Activated T-helper 1 cell treated with anti-CD3 and anti-CD28 coated beads, Interleukin-12 subunit alpha, Interleukin-12 subunit beta, Interleukin-2, Interleukin-4 antibody, amounts not matched to agents 30 ng/mL and 10 ng/mL and 1 ng/mL, durations not matched to agents 14 hours and 24 hours and 36 hours (primary cell): ENCODE results near the gene CNTN5. TPM values are rescaled to one million over a fixed set of nuclear protein-coding genes. Genes with fewer than 3 reads are reported as not detected.

Experiments used
- DNase-seq: peaks from one replicate; pipeline ENCODE4 v3.0.0; 2021; ENCODE audit warnings: low spot score
- H3K27ac Mint-ChIP-seq: one replicate; pipeline ENCODE4 v1.8.0; 2021; ENCODE audit warnings: mild to moderate bottlenecking, mixed read lengths
- H3K27me3 Mint-ChIP-seq: one replicate; pipeline ENCODE4 v1.8.0; 2022; ENCODE audit warnings: mild to moderate bottlenecking, moderate library complexity, mixed read lengths; ENCODE audit not compliant: insufficient read depth
- H3K36me3 Mint-ChIP-seq: one replicate; pipeline ENCODE4 v1.8.0; 2021; ENCODE audit warnings: low read depth, mixed read lengths
- H3K4me1 Mint-ChIP-seq: one replicate; pipeline ENCODE4 v1.8.0; 2021; ENCODE audit warnings: low read depth, mixed read lengths
- H3K4me3 Mint-ChIP-seq: one replicate; pipeline ENCODE4 v1.8.0; 2021; ENCODE audit warnings: mild to moderate bottlenecking, moderate library complexity, mixed read lengths
- H3K9me3 Mint-ChIP-seq: one replicate; pipeline ENCODE4 v1.8.0; 2021; ENCODE audit warnings: mixed read lengths
- intact Hi-C: fragments of 100-400 bp; cut with micrococcal nuclease; formaldehyde crosslinking; loops from one replicate; pipeline ENCODE4 v1.15.1; 2024
- total RNA-seq: library from RNA; stranded (reverse); gene quantifications from 2 replicates; pipeline ENCODE4 v1.2.3, GENCODE V29; 2022

The CNTN5 gene
- total RNA-seq, 1 donor from 2014 or later = not detected

DNA sequence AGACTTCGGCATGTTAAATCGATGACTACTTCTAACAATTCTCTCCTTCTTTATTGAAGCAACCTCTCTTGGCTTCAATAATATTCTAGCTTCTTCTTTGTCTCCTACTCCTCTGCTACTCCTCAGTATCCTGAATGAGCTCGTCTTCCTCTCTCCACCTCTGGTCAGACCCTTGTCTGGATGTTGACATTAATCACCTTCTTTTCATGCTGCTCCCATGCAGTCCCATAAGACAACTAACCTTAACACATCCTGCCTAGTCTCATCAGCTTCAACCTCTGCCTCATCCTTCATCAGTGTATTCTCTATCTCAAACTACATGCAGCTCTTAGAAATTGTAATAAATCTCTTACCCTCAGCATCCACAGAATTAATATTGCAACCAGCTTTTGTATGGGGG, 695.6 kb downstream of the CNTN5 start:
- H3K27me3 Mint-ChIP-seq = no peaks in the 10 kb centered on the region
- no peaks in the 10 kb centered on the region for H3K4me1 Mint-ChIP-seq
- no peak overlapping the region for H3K27ac Mint-ChIP-seq
- DNase-seq = no peak
- H3K4me3 Mint-ChIP-seq = no peak overlapping the region
- intact Hi-C loops = no loop called here
- peaks cover 9% of the 10 kb centered on the region for H3K9me3 Mint-ChIP-seq
- no peaks in the 10 kb centered on the region for H3K36me3 Mint-ChIP-seq

DNA sequence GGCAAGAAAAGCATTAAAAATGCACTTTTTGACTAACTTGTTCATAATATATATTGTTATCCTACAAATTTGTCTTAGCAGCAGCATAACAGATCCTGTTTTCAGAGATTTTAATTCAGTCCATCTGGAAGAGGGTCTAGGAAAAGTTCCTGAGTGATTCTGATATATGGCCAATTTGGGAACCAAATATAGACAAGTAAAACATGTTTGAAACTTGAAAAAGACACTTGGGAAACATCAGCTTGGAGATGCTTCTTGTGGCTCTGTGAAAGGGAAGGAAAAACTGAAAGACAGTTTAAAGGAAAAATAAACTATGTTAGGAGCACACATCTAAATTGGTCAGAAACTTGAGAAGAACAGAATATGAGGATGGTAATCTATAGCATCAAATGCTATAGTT, 697.5 kb downstream of the CNTN5 start:
- Mint-ChIP-seq H3K4me3 (no peak overlapping the region), H3K36me3 (no peaks in the 10 kb centered on the region), H3K4me1 (no peaks in the 10 kb centered on the region), H3K27ac (no peak overlapping the region), H3K27me3 (no peaks in the 10 kb centered on the region), H3K9me3 (peaks cover 9% of the 10 kb centered on the region)
- intact Hi-C loops = no loop called here
- no peak for DNase-seq

- Mint-ChIP-seq H3K27me3 (no peaks in the 10 kb centered on the region), H3K36me3 (no peaks in the 10 kb centered on the region), H3K4me3 (no peak overlapping the region), H3K9me3 (peaks cover 3% of the 10 kb centered on the region), H3K4me1 (no peaks in the 10 kb centered on the region), H3K27ac (no peak overlapping the region)
- no peak for DNase-seq
- intact Hi-C loops = no loop called here
Measured at GRCh38 chr11:99739464-99740089, 718.8 kb downstream of the CNTN5 start.

GRCh38 chr11:99742501-99742900, 721.8 kb downstream of the CNTN5 start:
- no peaks in the 10 kb centered on the region for H3K27me3 Mint-ChIP-seq
- H3K4me1 Mint-ChIP-seq = no peaks in the 10 kb centered on the region
- no peak overlapping the region for H3K27ac Mint-ChIP-seq
- DNase-seq = no peak
- H3K9me3 Mint-ChIP-seq = no peaks in the 10 kb centered on the region
- no peaks in the 10 kb centered on the region for H3K36me3 Mint-ChIP-seq
- H3K4me3 Mint-ChIP-seq = no peak overlapping the region
- intact Hi-C loops = no loop called here

GRCh38 chr11:99759787-99760186, 739.0 kb downstream of the CNTN5 start:
- intact Hi-C loops = no loop called here
- no peaks in the 10 kb centered on the region for H3K27me3 Mint-ChIP-seq
- H3K27ac Mint-ChIP-seq = no peak overlapping the region
- no peak for DNase-seq
- no peak overlapping the region for H3K4me3 Mint-ChIP-seq
- no peaks in the 10 kb centered on the region for H3K36me3 Mint-ChIP-seq
- peaks cover 11% of the 10 kb centered on the region for H3K9me3 Mint-ChIP-seq
- no peaks in the 10 kb centered on the region for H3K4me1 Mint-ChIP-seq

- H3K27me3 Mint-ChIP-seq = no peaks in the 10 kb centered on the region
Measured at GRCh38 chr11:99766811-99767210, 746.1 kb downstream of the CNTN5 start.

DNA sequence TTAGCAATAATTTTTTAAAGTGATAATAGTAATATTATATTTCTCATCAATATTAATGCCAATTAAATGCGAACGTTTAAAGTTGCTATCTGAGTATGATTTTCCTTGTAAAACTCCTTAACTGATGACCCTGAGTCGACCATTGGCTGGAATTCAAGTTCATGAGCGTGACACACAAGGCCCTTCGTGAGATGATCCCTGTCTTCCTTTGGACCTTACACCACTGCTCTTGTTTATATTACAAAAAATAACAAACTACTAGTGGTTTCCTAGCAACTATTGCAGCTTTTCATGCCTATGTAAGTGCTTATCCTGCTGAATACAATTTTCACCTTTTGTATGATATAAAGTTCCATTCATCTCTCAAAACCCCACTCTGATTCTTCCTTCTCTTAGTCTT, 752.9 kb downstream of the CNTN5 start:
- DNase-seq = no peak
- Mint-ChIP-seq H3K4me3 (no peak overlapping the region), H3K4me1 (no peaks in the 10 kb centered on the region), H3K9me3 (no peaks in the 10 kb centered on the region), H3K27ac (no peak overlapping the region), H3K36me3 (no peaks in the 10 kb centered on the region), H3K27me3 (no peaks in the 10 kb centered on the region)
- intact Hi-C loops = no loop called here

More at GRCh38 chr11:99766811-99767210, 746.1 kb downstream of the CNTN5 start:
- intact Hi-C loops = no loop called here
- Mint-ChIP-seq H3K4me3 (no peak overlapping the region), H3K27ac (no peak overlapping the region), H3K4me1 (no peaks in the 10 kb centered on the region), H3K9me3 (no peaks in the 10 kb centered on the region), H3K36me3 (no peaks in the 10 kb centered on the region)
- no peak for DNase-seq

DNA sequence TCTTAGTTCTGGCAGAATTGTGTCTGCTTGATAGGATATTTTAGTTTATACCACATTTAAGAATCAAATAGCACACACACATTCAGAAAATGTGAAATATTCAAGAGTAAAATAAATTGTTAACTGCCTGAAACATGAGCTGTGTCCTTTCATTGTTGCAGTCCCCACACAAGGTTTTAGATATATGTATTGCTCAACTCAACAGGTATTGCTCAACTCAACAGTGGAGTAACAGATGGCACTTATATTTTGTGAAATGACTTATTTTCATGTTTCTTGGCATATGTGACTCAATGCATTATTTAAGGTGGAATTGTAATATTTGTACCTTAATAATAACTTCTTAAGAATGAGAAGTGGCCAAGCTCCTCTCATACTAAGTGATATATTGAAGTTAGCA, 760.3 kb downstream of the CNTN5 start:
- Mint-ChIP-seq H3K9me3 (peaks cover 17% of the 10 kb centered on the region), H3K27me3 (no peaks in the 10 kb centered on the region), H3K4me1 (no peaks in the 10 kb centered on the region), H3K4me3 (no peak overlapping the region), H3K27ac (no peak overlapping the region), H3K36me3 (no peaks in the 10 kb centered on the region)
- DNase-seq = no peak
- intact Hi-C loops = no loop called here

GRCh38 chr11:99791354-99791753, 770.6 kb downstream of the CNTN5 start:
- intact Hi-C loops = loop anchor here (5.0 kb wide), 1 partner anchor 171 kb away; no protein-coding TSS in a partner anchor
- no peak overlapping the region for H3K27ac Mint-ChIP-seq
- peaks cover 17% of the 10 kb centered on the region for H3K9me3 Mint-ChIP-seq
- H3K27me3 Mint-ChIP-seq = no peaks in the 10 kb centered on the region
- H3K4me3 Mint-ChIP-seq = no peak overlapping the region
- H3K36me3 Mint-ChIP-seq = no peaks in the 10 kb centered on the region
- DNase-seq = no peak
- H3K4me1 Mint-ChIP-seq = no peaks in the 10 kb centered on the region

DNA sequence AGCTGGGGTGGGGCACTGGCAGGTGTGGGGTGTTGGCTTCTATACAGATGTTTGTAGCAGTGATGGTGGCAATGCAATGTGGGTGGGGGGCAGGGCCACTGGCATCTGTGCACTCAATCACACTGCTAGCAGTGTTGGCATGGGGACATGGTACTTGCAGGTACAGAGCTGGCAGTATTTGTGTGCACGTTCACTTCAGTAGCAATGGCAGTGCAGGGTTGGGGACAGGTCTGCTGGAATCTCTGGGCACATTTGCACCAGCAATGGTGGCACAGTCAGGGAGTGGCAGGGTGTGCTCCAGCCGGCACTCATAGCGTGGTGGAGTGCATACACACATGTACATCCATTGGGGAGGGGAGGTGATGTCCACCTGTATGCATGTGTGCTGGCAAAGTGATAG, 775.2 kb downstream of the CNTN5 start:
- intact Hi-C loops = no loop called here
- Mint-ChIP-seq H3K4me1 (no peaks in the 10 kb centered on the region), H3K4me3 (no peak overlapping the region), H3K36me3 (no peaks in the 10 kb centered on the region), H3K27ac (no peak overlapping the region), H3K27me3 (no peaks in the 10 kb centered on the region), H3K9me3 (peaks cover 21% of the 10 kb centered on the region)
- DNase-seq = no peak

- H3K9me3 Mint-ChIP-seq = peaks cover 15% of the 10 kb centered on the region
- no peak overlapping the region for H3K4me3 Mint-ChIP-seq
- H3K27ac Mint-ChIP-seq = no peak overlapping the region
- no peak for DNase-seq
- intact Hi-C loops = no loop called here
- no peaks in the 10 kb centered on the region for H3K27me3 Mint-ChIP-seq
- no peaks in the 10 kb centered on the region for H3K4me1 Mint-ChIP-seq
- H3K36me3 Mint-ChIP-seq = no peaks in the 10 kb centered on the region
Measured at GRCh38 chr11:99803501-99803900, 782.8 kb downstream of the CNTN5 start.

GRCh38 chr11:99812516-99812915, 791.8 kb downstream of the CNTN5 start:
- Mint-ChIP-seq H3K27me3 (no peaks in the 10 kb centered on the region), H3K27ac (no peak overlapping the region), H3K9me3 (peaks cover 6% of the 10 kb centered on the region), H3K4me1 (no peaks in the 10 kb centered on the region), H3K4me3 (no peak overlapping the region), H3K36me3 (no peaks in the 10 kb centered on the region)
- intact Hi-C loops = no loop called here
- no peak for DNase-seq

- Mint-ChIP-seq H3K4me3 (no peak overlapping the region), H3K9me3 (peaks cover 6% of the 10 kb centered on the region), H3K36me3 (no peaks in the 10 kb centered on the region), H3K4me1 (no peaks in the 10 kb centered on the region), H3K27me3 (no peaks in the 10 kb centered on the region), H3K27ac (no peak overlapping the region)
- no peak for DNase-seq
- intact Hi-C loops = no loop called here
Measured at GRCh38 chr11:99814021-99814420, 793.3 kb downstream of the CNTN5 start.

- Mint-ChIP-seq H3K27me3 (no peaks in the 10 kb centered on the region), H3K27ac (no peak overlapping the region), H3K9me3 (peaks cover 10% of the 10 kb centered on the region), H3K4me1 (no peaks in the 10 kb centered on the region), H3K36me3 (no peaks in the 10 kb centered on the region), H3K4me3 (no peak overlapping the region)
- intact Hi-C loops = no loop called here
- no peak for DNase-seq
Measured at GRCh38 chr11:99814738-99815137, 794.0 kb downstream of the CNTN5 start.
